Measurements from ENCODE around the gene SAE1. TPM values are rescaled to one million over a fixed set of nuclear protein-coding genes. Genes with fewer than 3 reads are reported as not detected.

Gene SAE1
- total and polyA plus RNA-seq, 2 experiments from 2014 or later = 115 to 236 TPM

DNA sequence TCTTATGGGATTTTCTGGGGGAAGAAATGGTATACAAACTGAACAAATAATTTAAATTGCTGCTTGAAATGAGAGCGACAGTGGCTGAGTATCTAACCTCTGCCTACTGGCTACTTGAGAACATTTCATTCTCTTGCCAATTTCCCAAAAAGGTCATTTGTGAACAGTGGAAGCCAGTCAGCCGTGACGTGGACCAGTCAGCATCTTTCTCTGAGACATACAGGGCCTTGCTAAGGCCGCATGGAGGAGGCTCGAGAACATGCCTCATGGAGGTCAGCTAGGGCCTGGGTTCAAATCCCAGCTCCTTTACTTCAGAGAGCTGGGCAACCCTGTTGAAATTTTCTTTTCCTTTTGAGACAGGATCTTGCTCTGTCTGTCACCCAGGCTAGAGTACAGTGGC lies 37.4 kb upstream of the SAE1 start:
- no peak overlapping the region for H2AFZ ChIP-seq
- no peak overlapping the region for H3K4me3 ChIP-seq
- H3K27ac ChIP-seq (ENCODE audit: low read depth) = no peak overlapping the region
- ATAC-seq (no peak), DNase-seq (ENCODE audit: low spot score) (no peak)
- Mint-ChIP-seq H3K9me3 (no peaks in the 10 kb centered on the region), H3K27ac (no peak overlapping the region), H3K4me3 (no peak overlapping the region), H3K4me1 (peaks cover 34% of the 10 kb centered on the region), H3K27me3 (ENCODE audit: insufficient read depth, low read depth, poor library complexity) (peaks cover 7% of the 10 kb centered on the region), H3K36me3 (ENCODE audit: low read depth) (peaks cover 69% of the 10 kb centered on the region)
- H3F3A ChIP-seq (replicated peaks; ENCODE audit: low read depth) = peaks cover 23% of the 10 kb centered on the region
- no peak overlapping the region for H3K4me2 ChIP-seq
- peaks cover 17% of the 10 kb centered on the region for H3K36me3 ChIP-seq (ENCODE audit: insufficient read depth)
- no peaks in the 10 kb centered on the region for H3K9me2 ChIP-seq (ENCODE audit: insufficient read depth)
- peaks cover 32% of the 10 kb centered on the region for H4K20me1 ChIP-seq (replicated peaks; ENCODE audit: insufficient read depth)
- peaks cover 22% of the 10 kb centered on the region for H3K4me1 ChIP-seq (ENCODE audit: insufficient read depth)
- H3K79me2 ChIP-seq (replicated peaks; ENCODE audit: insufficient read depth) = peaks cover 66% of the 10 kb centered on the region
- no peaks in the 10 kb centered on the region for H3K27me3 ChIP-seq (ENCODE audit: insufficient read depth)
- TF ChIP-seq ZNF114 (CRISPR knock-in tag; IDR thresholded peaks at IDR 0.05) = no peak
- TF ChIP-seq ETS1 (IDR thresholded peaks at IDR 0.05) = no peak
- no peak for TF ChIP-seq EZH2 (IDR thresholded peaks at IDR 0.05; ENCODE audit: low read depth, unreplicated experiment)
- no peak for TF ChIP-seq STAT1 (IDR thresholded peaks at IDR 0.05; ENCODE audit: unreplicated experiment)
- TF ChIP-seq CREB1 (CRISPR knock-in tag; IDR thresholded peaks at IDR 0.05; ENCODE audit: low read depth) = no peak
- TF ChIP-seq EZH2phosphoT487 (IDR thresholded peaks at IDR 0.05; ENCODE audit: unreplicated experiment) = no peak
- TF ChIP-seq JUNB (IDR thresholded peaks at IDR 0.05; ENCODE audit: unreplicated experiment) = no peak
- TF ChIP-seq ZNF331 (CRISPR knock-in tag; IDR thresholded peaks at IDR 0.05; ENCODE audit: low read depth) = no peak

- Histone ChIP-seq H3K36me3 (ENCODE audit: insufficient read depth) (peaks cover 12% of the 10 kb centered on the region), H3F3A (replicated peaks; ENCODE audit: low read depth) (peaks cover 28% of the 10 kb centered on the region), H2AFZ (no peak overlapping the region), H3K9me2 (ENCODE audit: insufficient read depth) (no peaks in the 10 kb centered on the region), H3K79me2 (replicated peaks; ENCODE audit: insufficient read depth) (peaks cover 72% of the 10 kb centered on the region), H3K27me3 (ENCODE audit: insufficient read depth) (no peaks in the 10 kb centered on the region), H3K4me1 (ENCODE audit: insufficient read depth) (peaks cover 27% of the 10 kb centered on the region), H3K4me2 (no peak overlapping the region), H4K20me1 (replicated peaks; ENCODE audit: insufficient read depth) (peaks cover 38% of the 10 kb centered on the region), H3K4me3 (no peak overlapping the region), H3K27ac (ENCODE audit: low read depth) (peak overlapping the region; percentile 85; the same call in 1 of the 2 replicates)
- no peaks in the 10 kb centered on the region for H3K9me3 Mint-ChIP-seq
- TF ChIP-seq POLR2AphosphoS5 (IDR thresholded peaks at IDR 0.05; ENCODE audit: low read depth) (no peak), ZNF331 (CRISPR knock-in tag; IDR thresholded peaks at IDR 0.05; ENCODE audit: low read depth) (no peak), EZH2 (IDR thresholded peaks at IDR 0.05; ENCODE audit: low read depth, unreplicated experiment) (no peak), CTCF (conservative IDR thresholded peaks at IDR 0.05; ENCODE audit: low read depth in 2 of 2) (no peak), CREB1 (CRISPR knock-in tag; IDR thresholded peaks at IDR 0.05; ENCODE audit: low read depth) (no peak)
- H3K4me1 Mint-ChIP-seq = peaks cover 38% of the 10 kb centered on the region
- ATAC-seq = no peak
- DNase-seq (ENCODE audit: low spot score) = no peak
- peaks cover 68% of the 10 kb centered on the region for H3K36me3 Mint-ChIP-seq (ENCODE audit: low read depth)
- no peak overlapping the region for H3K4me3 Mint-ChIP-seq
- no peak overlapping the region for H3K27ac Mint-ChIP-seq
- peaks cover 7% of the 10 kb centered on the region for H3K27me3 Mint-ChIP-seq (ENCODE audit: insufficient read depth, low read depth, poor library complexity)
Measured at GRCh38 chr19:47093841-47094240, 36.8 kb upstream of the SAE1 start.

Data from GM23338 (cell line).